GM10847 (cell line): ENCODE measurements around the gene COPS7A.
A peak's percentile ranks its signal among the peaks of the same experiment; 100 is the strongest.

ENCODE experiments used
- POLR2A ChIP-seq: IDR thresholded peaks from 2 replicates; pipeline ENCODE4 v1.6.1; 2011; ENCODE audit not compliant: insufficient read length; ENCODE audit errors: extremely low read depth

COPS7A gene

GRCh38 chr12:6735448-6736191 lies 11.8 kb downstream of the COPS7A start:
- TF ChIP-seq POLR2A, result no peak

GRCh38 chr12:6736754-6737153 lies 12.9 kb downstream of the COPS7A start:
- no peak for TF ChIP-seq POLR2A

- TF ChIP-seq POLR2A, result no peak
These were observed 19.0 kb downstream of the COPS7A start for GRCh38 chr12:6742834-6743233.

GRCh38 chr12:6745741-6746525 lies 22.1 kb downstream of the COPS7A start:
- no peak for TF ChIP-seq POLR2A

GRCh38 chr12:6747216-6747615 lies 23.4 kb downstream of the COPS7A start:
- no peak for TF ChIP-seq POLR2A

GRCh38 chr12:6748761-6749160 lies 24.9 kb downstream of the COPS7A start:
- TF ChIP-seq POLR2A, result no peak

- TF ChIP-seq POLR2A, result no peak
These were observed 26.7 kb downstream of the COPS7A start for GRCh38 chr12:6750506-6750905.

GRCh38 chr12:6751767-6752166 lies 27.9 kb downstream of the COPS7A start:
- no peak for TF ChIP-seq POLR2A

- TF ChIP-seq POLR2A, result no peak
These were observed 28.5 kb downstream of the COPS7A start for GRCh38 chr12:6752167-6752920.

GRCh38 chr12:6752921-6753771 lies 29.3 kb downstream of the COPS7A start, which contains the start of gene MLF2:
MLF2 (minus strand) TSS chr12:6753141; CDS start chr12:6752334, 807 bp downstream.
- TF ChIP-seq POLR2A, result peak; percentile 78

- TF ChIP-seq POLR2A, result no peak
These were observed 30.0 kb downstream of the COPS7A start for GRCh38 chr12:6753772-6754356.

GRCh38 chr12:6754411-6754810 lies 30.6 kb downstream of the COPS7A start:
- TF ChIP-seq POLR2A, result no peak

- TF ChIP-seq POLR2A, result no peak
These were observed 33.3 kb downstream of the COPS7A start for GRCh38 chr12:6757028-6757690.
